GM18502 (cell line): Measurements from ENCODE around the gene LMNTD2.

Experiments
- ATAC-seq: cut with Tn5 transposase; IDR thresholded peaks from one replicate; pipeline ENCODE4 v1.9.1; 2021; ENCODE audit warnings: mild to moderate bottlenecking; ENCODE audit not compliant: unreplicated experiment, poor library complexity

Gene LMNTD2

GRCh38 chr11:535519-536454 is 24.8 kb downstream of the LMNTD2 start, which contains the start of gene HRAS:
Gene HRAS (minus strand): TSS chr11:535576.
- ATAC-seq = peak; percentile 70

- peak; percentile 17 for ATAC-seq
Observed at GRCh38 chr11:535210-535518, 25.4 kb downstream of the LMNTD2 start.

GRCh38 chr11:534396-535209 is 25.9 kb downstream of the LMNTD2 start:
- peak; percentile 6 for ATAC-seq

GRCh38 chr11:533586-534395 is 26.7 kb downstream of the LMNTD2 start:
- no peak for ATAC-seq

GRCh38 chr11:532986-533585 is 27.5 kb downstream of the LMNTD2 start:
- ATAC-seq = no peak

GRCh38 chr11:532527-532985 is 28.0 kb downstream of the LMNTD2 start:
- no peak for ATAC-seq

- no peak for ATAC-seq
Observed at GRCh38 chr11:531919-532526, 28.5 kb downstream of the LMNTD2 start.

- ATAC-seq = no peak
Observed at GRCh38 chr11:530960-531831, 29.3 kb downstream of the LMNTD2 start.

- no peak for ATAC-seq
Observed at GRCh38 chr11:529728-530411, 30.7 kb downstream of the LMNTD2 start.

- ATAC-seq = no peak
Observed at GRCh38 chr11:528815-529727, 31.5 kb downstream of the LMNTD2 start.

- no peak for ATAC-seq
Observed at GRCh38 chr11:528166-528814, 32.2 kb downstream of the LMNTD2 start.

- no peak for ATAC-seq
Observed at GRCh38 chr11:526192-526591, 34.3 kb downstream of the LMNTD2 start.

GRCh38 chr11:521177-521688 is 39.3 kb downstream of the LMNTD2 start:
- ATAC-seq = no peak

- no peak for ATAC-seq
Observed at GRCh38 chr11:520428-521176, 39.9 kb downstream of the LMNTD2 start.

GRCh38 chr11:518463-519202 is 41.9 kb downstream of the LMNTD2 start:
- peak; percentile 80 for ATAC-seq
